ENCODE data around the gene MRTFA.

The MRTFA gene

DNA sequence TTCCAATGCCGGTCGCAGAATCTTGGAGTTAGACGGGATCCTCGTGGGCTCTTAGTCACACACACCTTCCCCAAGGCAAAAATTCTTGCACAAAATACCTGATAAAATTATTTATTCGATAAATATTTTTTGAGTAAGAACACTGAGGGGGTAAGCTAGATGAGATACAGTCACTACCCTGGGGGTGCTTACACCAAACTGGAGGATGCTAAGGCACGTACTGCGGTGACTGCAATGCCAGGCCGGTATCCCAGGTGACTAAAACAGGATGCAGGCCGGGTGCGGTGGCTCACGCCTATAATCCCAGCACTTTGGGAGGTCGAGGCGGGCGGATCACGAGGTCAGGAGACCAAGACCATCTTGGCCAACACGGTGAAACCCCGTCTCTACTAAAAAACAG, 1.7 kb upstream of the MRTFA start:
- TF ChIP-seq NFRKB (IDR thresholded peaks at IDR 0.05) (no peak), SP1 (IDR thresholded peaks at IDR 0.05) (no peak), ARNT (IDR thresholded peaks at IDR 0.05) (no peak), FOXK2 (IDR thresholded peaks at IDR 0.05) (no peak), LEF1 (IDR thresholded peaks at IDR 0.05; ENCODE audit: borderline replicate concordance) (no peak), ZNF384 (IDR thresholded peaks at IDR 0.05) (no peak), TARDBP (IDR thresholded peaks at IDR 0.05) (no peak), ELF4 (IDR thresholded peaks at IDR 0.05) (no peak), CTBP1 (IDR thresholded peaks at IDR 0.05; ENCODE audit: borderline replicate concordance) (no peak), HDGF (IDR thresholded peaks at IDR 0.05; ENCODE audit: borderline replicate concordance) (no peak), L3MBTL2 (conservative IDR thresholded peaks at IDR 0.05) (no peak), FOXA1 (IDR thresholded peaks at IDR 0.05) (no peak), FOXM1 (IDR thresholded peaks at IDR 0.05; ENCODE audit: borderline replicate concordance) (no peak), BHLHE40 (IDR thresholded peaks at IDR 0.05; ENCODE audit: borderline replicate concordance) (no peak), SUZ12 (IDR thresholded peaks at IDR 0.05) (no peak)
- TF ChIP-seq, protein P1, sequence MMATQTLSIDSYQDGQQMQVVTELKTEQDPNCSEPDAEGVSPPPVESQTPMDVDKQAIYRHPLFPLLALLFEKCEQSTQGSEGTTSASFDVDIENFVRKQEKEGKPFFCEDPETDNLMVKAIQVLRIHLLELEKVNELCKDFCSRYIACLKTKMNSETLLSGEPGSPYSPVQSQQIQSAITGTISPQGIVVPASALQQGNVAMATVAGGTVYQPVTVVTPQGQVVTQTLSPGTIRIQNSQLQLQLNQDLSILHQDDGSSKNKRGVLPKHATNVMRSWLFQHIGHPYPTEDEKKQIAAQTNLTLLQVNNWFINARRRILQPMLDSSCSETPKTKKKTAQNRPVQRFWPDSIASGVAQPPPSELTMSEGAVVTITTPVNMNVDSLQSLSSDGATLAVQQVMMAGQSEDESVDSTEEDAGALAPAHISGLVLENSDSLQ (IDR thresholded peaks at IDR 0.05), result no peak
- no peak for DNase-seq (ENCODE audit: extremely low spot score)
- POLR2A ChIA-PET, result interaction anchor here (2.0 to 2.4 kb wide), 3 partner anchors 7 to 125 kb away, joined by 9 to 22 read pairs (median 17); no protein-coding TSS in a partner anchor
- CTCF ChIA-PET, result no interaction called here

DNA sequence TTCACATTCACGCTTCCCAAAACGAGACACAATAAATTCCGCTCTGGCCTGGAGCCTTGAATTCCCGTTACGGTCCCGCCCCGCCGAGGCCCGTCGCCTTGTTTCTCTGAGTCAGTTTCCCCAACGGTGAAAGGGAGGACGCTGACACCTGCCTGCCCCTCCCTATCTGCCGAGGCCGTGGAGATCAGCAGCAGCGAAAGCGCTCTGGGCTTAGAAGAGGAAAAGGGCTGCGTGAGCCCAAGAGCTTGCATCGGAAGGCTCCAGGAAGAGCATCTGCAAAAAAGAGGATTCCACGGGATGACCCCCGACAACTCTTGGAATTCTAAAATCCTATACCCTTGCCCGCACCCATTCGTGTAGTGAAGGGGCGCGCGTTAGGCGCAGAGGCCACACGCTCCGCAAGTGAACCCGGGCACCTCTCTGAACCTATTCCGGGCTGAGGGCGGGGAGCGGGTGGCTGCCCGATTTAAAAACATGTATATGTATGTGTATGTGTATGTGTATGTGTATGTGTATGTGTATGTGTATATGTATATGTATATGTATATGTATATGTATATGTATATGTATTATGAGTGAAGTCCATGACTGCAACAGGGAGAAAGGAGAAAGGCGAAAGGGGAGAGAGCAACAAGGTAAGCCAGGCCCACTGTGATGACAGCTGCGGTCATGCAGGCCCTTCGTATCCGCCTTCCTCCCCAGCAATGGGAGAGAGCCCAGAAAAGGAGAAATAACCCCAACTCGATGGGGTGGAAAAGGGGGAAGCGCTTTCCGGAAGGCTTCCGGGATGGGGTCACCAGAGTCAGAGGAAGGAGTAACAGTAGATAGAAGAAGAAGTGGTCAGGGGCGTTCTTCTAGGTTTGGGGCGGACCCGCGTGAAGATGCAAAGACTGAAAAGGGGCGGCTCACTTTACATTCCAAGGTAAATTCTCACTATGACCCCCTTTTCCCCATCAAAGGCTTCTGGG, 948 bp upstream of the MRTFA start:
- DNase-seq (ENCODE audit: extremely low spot score), result peak; percentile 33
- ChIA-PET POLR2A (interaction anchor here (0.6 to 2.9 kb wide), 22 partner anchors 8 to 807 kb away, joined by 3 to 28 read pairs (median 4); no protein-coding TSS in a partner anchor), CTCF (interaction anchor here (0.7 to 1.4 kb wide), 5 partner anchors 9 to 201 kb away, joined by 3 to 5 read pairs (median 3); no protein-coding TSS in a partner anchor)
- TF ChIP-seq ELF4 (IDR thresholded peaks at IDR 0.05) (no peak), CTBP1 (IDR thresholded peaks at IDR 0.05; ENCODE audit: borderline replicate concordance) (no peak), FOXM1 (IDR thresholded peaks at IDR 0.05; ENCODE audit: borderline replicate concordance) (no peak), BHLHE40 (IDR thresholded peaks at IDR 0.05; ENCODE audit: borderline replicate concordance) (no peak), SUZ12 (IDR thresholded peaks at IDR 0.05) (no peak), HDGF (IDR thresholded peaks at IDR 0.05; ENCODE audit: borderline replicate concordance) (no peak)

DNA sequence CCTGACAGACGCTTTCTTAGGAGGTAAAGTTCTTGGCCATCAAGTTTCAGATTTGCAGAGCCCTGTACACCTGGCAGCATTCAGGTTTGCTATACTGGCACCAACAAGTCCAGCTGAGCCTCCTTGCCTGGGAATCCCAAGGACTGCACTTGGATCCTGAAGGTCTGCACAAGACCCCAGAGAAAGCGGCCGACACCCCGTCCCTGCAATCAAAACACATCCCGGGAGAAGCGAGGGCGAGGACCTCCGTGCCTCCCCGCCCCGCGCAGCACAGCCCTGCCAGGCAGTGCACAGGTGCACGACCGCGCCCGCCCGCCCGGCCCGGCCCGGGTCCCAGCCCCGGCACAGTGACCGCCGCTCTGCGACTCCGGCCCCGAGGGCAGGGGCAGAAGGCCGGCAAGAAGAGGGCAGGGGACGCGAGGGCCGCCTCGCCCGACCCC, 559 bp downstream of the MRTFA start:
- no peak for TF ChIP-seq L3MBTL2 (conservative IDR thresholded peaks at IDR 0.05)
- no peak for TF ChIP-seq HDGF (IDR thresholded peaks at IDR 0.05; ENCODE audit: borderline replicate concordance)
- no peak for TF ChIP-seq CTBP1 (IDR thresholded peaks at IDR 0.05; ENCODE audit: borderline replicate concordance)
- TF ChIP-seq, protein P1 (IDR thresholded peaks at IDR 0.05), result no peak
- TF ChIP-seq TARDBP (IDR thresholded peaks at IDR 0.05), result no peak
- no peak for TF ChIP-seq FOXM1 (IDR thresholded peaks at IDR 0.05; ENCODE audit: borderline replicate concordance)
- no peak for TF ChIP-seq FOXK2 (IDR thresholded peaks at IDR 0.05)
- no peak for TF ChIP-seq SP1 (IDR thresholded peaks at IDR 0.05)
- no peak for TF ChIP-seq ZNF384 (IDR thresholded peaks at IDR 0.05)
- no peak for TF ChIP-seq ARNT (IDR thresholded peaks at IDR 0.05)
- TF ChIP-seq NFRKB (IDR thresholded peaks at IDR 0.05), result no peak
- no peak for TF ChIP-seq FOXA1 (IDR thresholded peaks at IDR 0.05)
- no peak for TF ChIP-seq ELF4 (IDR thresholded peaks at IDR 0.05)
- no peak for TF ChIP-seq BHLHE40 (IDR thresholded peaks at IDR 0.05; ENCODE audit: borderline replicate concordance)
- TF ChIP-seq LEF1 (IDR thresholded peaks at IDR 0.05; ENCODE audit: borderline replicate concordance), result no peak; the same call in 1 of the 2 replicates
- no peak for TF ChIP-seq SUZ12 (IDR thresholded peaks at IDR 0.05)
- DNase-seq (ENCODE audit: extremely low spot score), result no peak
- CTCF ChIA-PET, result interaction anchor here (0.6 to 0.7 kb wide), 2 partner anchors 29 to 1867 kb away, joined by 3 read pairs; no protein-coding TSS in a partner anchor
- POLR2A ChIA-PET, result interaction anchor here (0.9 to 2.9 kb wide), 7 partner anchors 10 to 809 kb away, joined by 3 to 28 read pairs (median 4); no protein-coding TSS in a partner anchor

DNA sequence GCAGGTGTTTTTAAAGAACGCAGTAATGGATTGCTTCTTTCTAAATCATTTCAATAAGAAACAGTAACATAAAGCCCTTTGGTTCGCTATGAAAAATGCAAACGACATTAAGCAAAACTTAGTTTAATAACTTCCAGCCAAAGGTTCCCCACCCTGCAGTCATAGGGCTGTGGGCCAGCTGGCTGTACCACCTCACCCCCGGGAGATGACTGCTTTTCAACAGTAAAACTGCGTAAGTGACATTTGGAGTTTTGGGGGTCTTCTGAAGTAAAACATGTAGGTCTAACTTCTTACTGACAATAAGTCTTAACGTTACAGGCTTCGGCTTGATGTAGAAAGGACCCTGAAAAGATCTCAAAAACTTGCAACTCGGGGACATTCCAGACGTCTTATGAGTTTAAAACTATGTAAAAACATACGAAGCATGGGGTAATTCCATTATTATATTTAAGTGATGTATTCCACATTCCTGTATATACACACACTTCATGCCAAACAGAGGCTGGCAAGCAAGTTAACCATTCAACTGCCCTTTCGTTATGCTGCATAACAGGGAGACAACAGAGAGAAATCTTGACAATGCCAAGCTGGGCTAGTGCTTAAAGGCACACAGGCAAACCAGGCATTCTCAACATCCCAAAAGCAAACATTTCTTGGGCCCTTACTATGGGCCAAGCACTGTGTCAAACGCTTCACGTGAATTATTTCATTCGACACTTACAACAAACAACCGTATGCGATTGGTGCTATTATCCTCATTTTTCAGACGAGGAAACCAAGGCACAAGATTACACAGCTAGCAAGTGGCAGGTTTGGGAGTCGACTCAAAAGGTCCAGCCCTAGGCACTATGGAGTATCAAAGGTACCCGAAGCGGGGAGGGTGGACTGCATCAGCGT, 1.2 kb downstream of the MRTFA start:
- ChIA-PET CTCF (interaction anchor here (0.6 to 0.7 kb wide), 2 partner anchors 30 to 1867 kb away, joined by 3 read pairs; no protein-coding TSS in a partner anchor), POLR2A (interaction anchor here (0.6 to 2.9 kb wide), 8 partner anchors 16 to 264 kb away, joined by 3 to 28 read pairs (median 3); no protein-coding TSS in a partner anchor)
- TF ChIP-seq HDGF (IDR thresholded peaks at IDR 0.05; ENCODE audit: borderline replicate concordance) (0 out of 2 replicates have a peak, but pooled peaks have one; percentile 53), FOXM1 (IDR thresholded peaks at IDR 0.05; ENCODE audit: borderline replicate concordance) (no peak)
- no peak for DNase-seq (ENCODE audit: extremely low spot score)

DNA sequence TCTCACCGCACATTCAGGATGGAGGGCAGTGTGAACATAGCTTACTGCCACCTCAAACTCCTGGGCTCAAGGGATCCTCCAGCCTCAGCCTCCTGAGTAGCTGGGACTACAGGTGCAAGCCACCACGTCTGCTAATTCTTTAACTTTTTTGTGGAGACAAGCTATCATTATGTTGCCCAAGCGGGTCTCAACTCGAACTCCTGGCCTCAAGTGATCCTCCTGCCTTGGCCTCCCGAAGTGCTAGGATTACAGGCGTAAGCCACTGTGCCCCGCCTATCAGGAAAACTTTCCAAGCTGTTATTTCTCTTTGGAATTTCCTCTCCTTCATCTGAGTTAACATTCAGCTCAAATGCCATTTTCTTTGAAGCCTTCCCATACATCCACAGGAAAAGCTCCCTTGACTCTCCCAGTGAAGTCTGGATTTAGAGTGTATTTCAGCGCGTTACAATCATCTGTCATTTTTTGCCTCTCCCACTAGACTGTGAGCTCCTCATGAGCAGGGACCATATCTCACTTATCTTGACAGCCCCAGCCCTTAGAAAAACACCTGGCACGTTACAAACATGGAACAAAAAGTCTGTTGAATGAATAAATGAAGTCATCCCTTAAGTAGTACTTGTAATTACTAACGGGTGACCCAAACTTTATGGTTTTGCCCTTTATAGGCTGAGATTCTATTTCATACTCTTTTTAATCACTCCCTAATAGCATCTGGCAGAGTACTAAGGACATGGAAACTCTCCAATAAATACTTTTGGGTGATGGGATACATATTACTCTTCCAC, 2.2 kb downstream of the MRTFA start:
- no peak for TF ChIP-seq ARNT (IDR thresholded peaks at IDR 0.05)
- TF ChIP-seq, protein P1 (IDR thresholded peaks at IDR 0.05), result peak; percentile 90
- CTCF ChIA-PET, result interaction anchor here (0.6 to 0.9 kb wide), 2 partner anchors 109 to 121 kb away, joined by 3 to 4 read pairs; no protein-coding TSS in a partner anchor
- no peak for DNase-seq (ENCODE audit: extremely low spot score)
- POLR2A ChIA-PET, result interaction anchor here (0.6 to 1.9 kb wide), 6 partner anchors 17 to 103 kb away, joined by 3 to 9 read pairs (median 3); no protein-coding TSS in a partner anchor
